CD4-positive, alpha-beta T cell treated with Interleukin-4 for 4 hours (primary cell): ENCODE results near the gene DZIP3.
"Not testable (repeated sequence)": the region's sequence is repeated elsewhere in the genome, so short reads cannot be mapped to it uniquely, and the experiment has no call there.

ENCODE experiments used
- DNase-seq: peaks from one replicate; pipeline ENCODE4 v3.0.0-alpha.2; 2020

The DZIP3 gene

GRCh38 chr3:108599677-108600409 lies 10.3 kb downstream of the DZIP3 start:
- peak; percentile 36 for DNase-seq

GRCh38 chr3:108602249-108602934 lies 12.9 kb downstream of the DZIP3 start:
- DNase-seq = peak; percentile 75

- DNase-seq = no peak
Observed at GRCh38 chr3:108602935-108603294, 13.4 kb downstream of the DZIP3 start.

- DNase-seq = peak; percentile 66
Observed at GRCh38 chr3:108603691-108604090, 14.2 kb downstream of the DZIP3 start.

GRCh38 chr3:108605028-108605427 lies 15.5 kb downstream of the DZIP3 start:
- DNase-seq = no peak

- DNase-seq = no peak
Observed at GRCh38 chr3:108605491-108605890, 16.0 kb downstream of the DZIP3 start.

GRCh38 chr3:108608750-108609149 lies 19.2 kb downstream of the DZIP3 start:
- DNase-seq = no peak

GRCh38 chr3:108610651-108611050 lies 21.1 kb downstream of the DZIP3 start:
- no peak for DNase-seq

GRCh38 chr3:108616090-108616489 lies 26.6 kb downstream of the DZIP3 start:
- not testable (repeated sequence) for DNase-seq

GRCh38 chr3:108620250-108620649 lies 30.7 kb downstream of the DZIP3 start:
- DNase-seq = no peak

GRCh38 chr3:108623504-108623903 lies 34.0 kb downstream of the DZIP3 start:
- DNase-seq = no peak

- DNase-seq = no peak
Observed at GRCh38 chr3:108629974-108630373, 40.5 kb downstream of the DZIP3 start.

GRCh38 chr3:108642526-108642925 lies 53.0 kb downstream of the DZIP3 start:
- DNase-seq = no peak

GRCh38 chr3:108645364-108645763 lies 55.8 kb downstream of the DZIP3 start:
- DNase-seq = no peak

GRCh38 chr3:108655664-108656063 lies 66.1 kb downstream of the DZIP3 start:
- not testable (repeated sequence) for DNase-seq

- DNase-seq = no peak
Observed at GRCh38 chr3:108661699-108662098, 72.2 kb downstream of the DZIP3 start.

- peak; percentile 76 for DNase-seq
Observed at GRCh38 chr3:108662142-108662738, 72.7 kb downstream of the DZIP3 start.

GRCh38 chr3:108664266-108664665 lies 74.7 kb downstream of the DZIP3 start:
- no peak for DNase-seq

GRCh38 chr3:108667312-108667711 lies 77.8 kb downstream of the DZIP3 start:
- DNase-seq = no peak

GRCh38 chr3:108669208-108669607 lies 79.7 kb downstream of the DZIP3 start:
- no peak for DNase-seq

GRCh38 chr3:108672701-108673100 lies 83.2 kb downstream of the DZIP3 start:
- no peak for DNase-seq

GRCh38 chr3:108673988-108674661 lies 84.6 kb downstream of the DZIP3 start:
- DNase-seq = no peak

- no peak for DNase-seq
Observed at GRCh38 chr3:108677811-108678210, 88.3 kb downstream of the DZIP3 start.

GRCh38 chr3:108692286-108692685 lies 102.8 kb downstream of the DZIP3 start:
- not testable (repeated sequence) for DNase-seq
